Stimulated activated CD4-positive, alpha-beta T cell treated with anti-CD3 and anti-CD28 coated beads, Interleukin-15, amount 100 ng/mL, for 24 hours (primary cell): ENCODE data around the gene LAS1L.
"Not testable (repeated sequence)": the region's sequence is repeated elsewhere in the genome, so short reads cannot be mapped to it uniquely, and the experiment has no call there.

Experiments
- DNase-seq: peaks from one replicate; pipeline ENCODE4 v3.0.0-alpha.2; 2020

Gene LAS1L

DNA sequence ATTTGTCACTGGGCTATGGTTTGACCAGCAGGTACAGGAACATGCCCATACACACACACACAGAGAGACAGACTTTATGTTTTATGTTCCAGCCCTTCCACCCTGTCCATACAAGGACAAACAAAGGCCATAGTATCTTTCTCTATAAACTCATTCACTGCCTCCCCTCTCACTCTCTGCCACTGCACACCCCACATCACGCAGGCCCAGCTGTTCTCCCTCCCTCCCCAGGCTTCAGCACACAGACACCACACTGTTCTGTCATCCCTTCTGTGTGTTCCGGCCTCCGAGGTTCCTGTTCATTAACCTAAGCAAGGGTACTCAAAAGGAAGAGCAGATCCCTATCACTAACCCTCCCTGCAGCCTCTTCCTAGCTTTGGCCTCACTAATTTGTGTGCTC is 17.8 kb downstream of the LAS1L start:
- no peak for DNase-seq

DNA sequence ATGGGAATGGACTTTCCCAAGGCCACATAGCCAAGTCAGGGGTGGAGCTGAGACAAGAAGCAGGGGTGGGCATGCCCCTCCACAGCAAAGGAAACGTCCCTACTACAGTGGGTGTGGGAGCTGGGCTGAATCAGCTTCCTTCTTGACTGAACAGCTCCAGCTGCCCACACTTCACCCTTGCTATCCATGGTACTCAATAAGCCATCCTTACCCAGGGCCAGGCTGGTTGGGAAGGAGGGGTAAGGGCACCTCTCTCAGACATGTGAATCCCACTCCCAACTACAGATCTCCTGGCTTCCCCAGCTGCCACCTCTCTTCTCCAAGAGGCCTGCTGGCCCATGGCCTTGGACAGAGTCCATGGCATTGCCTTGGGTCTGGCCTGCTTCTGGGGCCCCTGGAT is 21.0 kb downstream of the LAS1L start:
- no peak for DNase-seq

DNA sequence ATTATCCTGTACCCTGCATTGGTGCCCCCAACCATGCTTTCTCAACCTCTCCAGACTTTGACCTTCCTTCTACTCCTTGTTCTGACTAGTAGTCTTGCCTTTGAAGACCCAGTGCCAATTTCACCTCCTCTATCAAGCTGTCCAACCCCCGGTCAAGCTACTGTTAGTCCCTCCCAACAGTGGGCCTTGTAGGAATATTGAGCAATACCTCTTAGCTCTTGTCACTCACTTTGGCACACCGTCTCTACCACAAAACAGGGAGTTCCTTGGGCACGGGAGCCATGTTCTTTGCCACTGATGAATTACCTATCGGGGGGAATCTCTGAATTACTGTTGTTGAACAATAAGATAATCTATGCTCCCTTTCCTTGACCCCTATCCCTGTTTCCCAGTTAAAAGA is 25.2 kb downstream of the LAS1L start:
- no peak for DNase-seq

DNA sequence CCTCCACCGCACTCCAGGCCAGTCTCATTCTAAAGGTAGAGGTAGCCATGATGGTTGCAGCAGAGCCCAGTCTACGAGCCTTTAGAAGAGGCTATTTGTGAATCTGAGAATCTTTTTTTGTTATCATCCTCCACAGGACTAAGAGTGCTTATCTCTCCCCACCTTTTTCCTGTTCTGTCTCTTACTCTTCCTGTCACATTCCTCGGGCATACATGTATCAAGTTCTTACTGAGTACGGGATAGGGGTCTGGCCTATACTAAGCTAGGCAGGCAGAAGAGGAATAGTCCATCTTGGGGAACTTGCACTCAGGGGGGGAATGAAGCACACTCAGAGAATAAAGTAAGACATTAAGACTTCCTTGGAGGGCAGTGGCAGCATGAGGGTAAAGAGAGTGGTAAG is 25.7 kb downstream of the LAS1L start:
- DNase-seq: no peak

DNA sequence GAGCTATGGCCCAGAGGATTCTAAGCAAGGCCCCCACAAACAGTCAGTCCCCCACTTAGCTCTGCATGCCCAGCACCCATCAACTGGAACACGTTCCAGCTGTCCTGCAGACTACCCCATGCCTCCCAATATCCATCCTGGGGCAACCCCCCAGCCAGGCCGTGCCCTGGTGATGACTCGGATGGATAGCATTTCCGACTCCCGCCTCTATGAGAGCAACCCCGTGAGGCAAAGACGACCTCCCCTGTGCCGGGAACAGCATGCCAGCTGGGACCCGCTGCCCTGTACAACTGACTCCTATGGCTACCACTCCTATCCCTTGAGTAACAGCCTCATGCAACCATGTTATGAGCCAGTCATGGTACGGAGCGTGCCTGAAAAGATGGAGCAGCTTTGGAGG is 32.0 kb downstream of the LAS1L start:
- no peak for DNase-seq

DNA sequence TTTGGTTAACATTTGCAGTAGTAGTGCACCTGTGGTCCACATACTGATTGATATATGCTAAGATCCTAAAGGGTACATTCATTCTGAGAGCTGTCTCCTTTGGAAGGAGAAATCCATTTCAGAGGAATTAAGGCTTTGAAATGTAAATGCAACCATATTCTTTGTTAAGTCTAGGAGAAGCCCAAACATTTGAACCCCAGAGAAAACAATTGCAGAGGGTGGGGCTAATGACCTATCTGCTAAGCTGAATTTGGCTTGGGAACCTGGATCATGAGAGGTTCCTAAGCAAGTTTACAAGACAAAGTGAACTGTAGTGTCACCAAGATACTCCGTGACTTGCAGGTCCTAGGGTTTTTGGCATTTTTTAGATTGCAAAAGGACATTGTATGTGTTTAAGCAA is 41.2 kb downstream of the LAS1L start:
- no peak for DNase-seq

DNA sequence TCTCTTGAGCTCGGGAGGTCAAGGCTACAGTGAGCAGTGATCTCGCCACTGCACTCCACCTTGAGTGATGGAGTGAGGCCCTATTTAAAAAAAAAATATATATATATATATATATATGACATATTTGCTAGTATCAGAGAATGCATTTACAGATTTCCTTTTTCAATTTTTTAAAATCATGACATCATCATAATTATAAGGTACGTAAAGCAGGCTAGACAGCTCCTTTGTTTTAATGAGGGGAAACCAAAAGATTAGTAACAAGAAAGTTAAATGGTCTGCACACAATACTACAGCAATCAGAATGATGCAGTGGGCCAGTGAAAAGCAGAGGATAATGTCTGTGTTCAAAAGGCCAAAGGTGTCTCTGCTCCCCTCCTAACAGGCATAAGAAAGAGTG is 43.0 kb downstream of the LAS1L start:
- DNase-seq: no peak

DNA sequence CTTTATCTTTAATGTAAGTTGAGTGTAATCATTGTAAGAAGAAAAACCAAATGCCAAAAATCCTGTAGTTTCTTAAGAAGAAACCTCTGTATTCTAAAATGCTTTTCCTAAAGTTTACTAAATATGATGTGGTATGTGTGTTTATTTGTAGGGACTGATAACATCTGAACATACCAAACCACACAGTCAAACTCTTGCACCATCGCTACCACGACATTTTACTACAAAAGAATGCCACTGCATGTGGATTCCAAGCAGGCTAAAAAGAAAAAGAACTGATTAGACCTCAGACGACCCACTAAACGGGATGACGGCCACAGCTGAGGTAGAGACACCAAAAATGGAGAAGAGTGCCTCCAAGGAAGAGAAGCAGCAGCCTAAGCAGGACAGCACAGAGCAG is 46.1 kb downstream of the LAS1L start:
- no peak for DNase-seq

DNA sequence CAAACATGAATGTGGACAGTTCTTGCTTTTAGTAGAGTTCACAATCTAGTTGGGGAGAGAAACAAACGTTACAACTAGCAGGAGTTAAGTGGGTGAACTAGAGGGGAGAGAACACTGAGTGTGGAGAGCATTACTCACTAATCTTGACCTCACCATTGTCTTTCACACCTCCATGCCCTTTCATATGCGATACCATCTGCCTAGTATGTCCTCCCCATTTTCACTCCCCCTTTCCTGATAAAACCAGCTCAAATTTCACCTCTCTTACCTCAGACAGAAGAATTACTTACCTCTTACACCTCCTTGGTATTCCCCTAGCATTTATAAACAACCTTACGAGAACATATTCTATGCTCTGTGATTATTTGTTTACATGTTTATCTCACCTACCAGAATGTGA is 53.6 kb downstream of the LAS1L start:
- DNase-seq: no peak

DNA sequence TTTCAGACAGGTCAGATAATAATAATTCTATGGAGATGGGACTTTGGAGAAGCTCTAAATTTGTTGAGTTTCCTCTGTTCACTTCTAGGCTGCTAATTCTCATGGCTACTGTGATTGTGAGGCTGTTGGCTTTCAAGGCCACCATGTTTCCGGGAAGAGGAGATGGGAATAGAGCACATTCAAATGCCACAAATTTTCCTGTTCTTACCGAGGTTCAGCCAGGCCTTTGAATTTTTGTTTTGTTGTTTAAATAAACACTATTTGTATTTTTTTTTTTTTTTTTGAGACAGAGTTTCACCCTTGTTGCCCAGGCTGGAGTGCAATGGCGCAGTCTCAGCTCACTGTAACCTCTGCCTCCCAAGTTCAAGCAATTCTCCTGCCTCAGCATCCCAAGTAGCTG is 55.5 kb downstream of the LAS1L start:
- not testable (repeated sequence) for DNase-seq

DNA sequence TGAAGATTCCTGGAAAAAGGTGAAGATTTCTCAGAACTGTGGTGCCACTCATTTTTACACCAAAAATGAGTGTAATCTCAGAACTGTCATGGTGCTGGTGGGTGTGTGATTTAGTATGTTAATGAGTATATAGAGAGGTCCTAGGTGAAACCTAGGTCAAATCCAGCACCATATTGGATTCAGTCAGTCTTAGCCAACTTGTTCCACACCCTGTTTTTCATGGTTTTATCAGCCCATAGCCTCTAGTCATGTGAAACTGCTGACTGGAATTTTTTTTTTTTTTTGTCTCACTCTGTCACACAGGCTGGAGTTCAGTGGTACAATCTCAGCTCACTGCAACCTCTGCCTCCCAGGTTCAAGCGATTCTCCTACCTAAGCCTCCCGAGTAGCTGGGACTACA is 58.0 kb downstream of the LAS1L start:
- DNase-seq: no peak

DNA sequence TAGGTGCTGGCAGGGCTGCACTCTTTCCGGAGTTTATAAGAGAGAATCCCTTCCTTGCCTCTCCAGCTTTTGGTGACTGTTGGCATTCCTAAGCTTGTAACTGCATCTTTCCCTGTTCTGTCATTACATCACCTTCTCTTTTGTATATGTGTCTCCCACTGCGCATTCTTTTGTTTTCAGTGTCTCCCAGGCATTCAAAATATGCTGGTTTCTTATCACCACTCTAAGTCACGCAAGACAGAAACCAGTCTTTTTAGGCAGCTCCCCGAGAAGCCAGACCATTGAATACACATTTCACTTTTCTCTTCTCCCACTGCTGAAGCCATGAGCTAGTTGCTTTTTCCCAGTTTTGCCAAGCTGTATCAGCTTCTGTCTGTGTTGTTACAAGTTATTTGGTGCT is 71.0 kb downstream of the LAS1L start:
- no peak for DNase-seq
